Common myeloid progenitor, CD34-positive (primary cell): ENCODE results near the gene CCDC190.

Experiments used
- CTCF ChIA-PET: fragments of 350-600 bp; sonication (Branson Sonifier 250); formaldehyde crosslinking; loops from one replicate; lab custom pipeline; 2021; ENCODE audit warnings: antibody characterized with exemption; lab: Charles Lee
- POLR2A ChIA-PET: fragments of 350-600 bp; sonication (Branson Sonifier 250); formaldehyde crosslinking; loops from one replicate; lab custom pipeline; 2021; ENCODE audit warnings: antibody characterized with exemption; lab: Charles Lee
- DNase-seq, 3 donors: peaks; one replicate each; pipeline versions ENCODE4 v3.0.0 to v3.0.0-alpha.2; 2013
- H3K27ac ChIP-seq, 2 experiments: 1 replicate in 1 of 2; 2 replicates in 1 of 2; pipeline ENCODE4 v1.7.0; 2013; ENCODE audit warnings: inconsistent platforms in 2 of 2, low read length in 2 of 2, mild to moderate bottlenecking in 2 of 2, low read depth in 1 of 2, moderate library complexity in 1 of 2; ENCODE audit not compliant: severe bottlenecking in 2 of 2, insufficient read depth in 1 of 2, poor library complexity in 1 of 2
- H3K27me3 ChIP-seq, 5 experiments: replicated peaks in 2 of 5; 1 replicate in 3 of 5; 2 replicates in 2 of 5; pipeline versions ENCODE4 v1.6.1 to v1.7.0; 2013; ENCODE audit warnings: low read length in 4 of 5, mild to moderate bottlenecking in 2 of 5, moderate library complexity in 2 of 5, inconsistent platforms in 1 of 5; ENCODE audit not compliant: insufficient read depth in 5 of 5, control insufficient read depth in 4 of 5
- H3K36me3 ChIP-seq, 4 experiments: 1 replicate in 2 of 4; 2 replicates in 2 of 4; pipeline versions ENCODE4 v1.6.1 to v1.7.0; 2013; ENCODE audit warnings: low read length in 3 of 4, control low read depth in 1 of 4, mild to moderate bottlenecking in 1 of 4; ENCODE audit not compliant: control insufficient read depth in 4 of 4, insufficient read depth in 4 of 4
- H3K4me1 ChIP-seq, 4 experiments: 1 replicate in 3 of 4; 2 replicates in 1 of 4; pipeline versions ENCODE4 v1.6.1 to v1.7.1; 2013; ENCODE audit warnings: low read length in 3 of 4, mild to moderate bottlenecking in 3 of 4, control low read depth in 1 of 4, inconsistent platforms in 1 of 4, moderate library complexity in 1 of 4; ENCODE audit not compliant: control insufficient read depth in 4 of 4, insufficient read depth in 4 of 4; ENCODE audit errors: control extremely low read depth in 1 of 4
- H3K4me3 ChIP-seq, 7 experiments: 1 replicate in 4 of 7; 2 replicates in 3 of 7; pipeline versions ENCODE4 v1.5.1 to v1.7.0; 2013; ENCODE audit warnings: mild to moderate bottlenecking in 7 of 7, low read length in 6 of 7, moderate library complexity in 6 of 7, inconsistent platforms in 2 of 7, low read depth in 2 of 7, control low read depth in 1 of 7; ENCODE audit not compliant: insufficient read depth in 4 of 7, control insufficient read depth in 1 of 7; ENCODE audit errors: extremely low read depth in 1 of 7
- H3K9me3 ChIP-seq, 5 experiments: 1 replicate in 4 of 5; 2 replicates in 1 of 5; pipeline versions ENCODE4 v1.6.1 to v1.7.1; 2013; ENCODE audit warnings: low read length in 4 of 5, mild to moderate bottlenecking in 2 of 5, inconsistent platforms in 1 of 5, low read depth in 1 of 5, moderate library complexity in 1 of 5; ENCODE audit not compliant: control insufficient read depth in 4 of 5, insufficient read depth in 2 of 5; ENCODE audit errors: control extremely low read depth in 1 of 5
- WGBS: methylation state at CpG from one replicate; pipeline ENCODE4 v1.1.5; 2013; ENCODE audit not compliant: insufficient coverage; 5-methylcytosine and 5-hydroxymethylcytosine counted together

The CCDC190 gene

DNA sequence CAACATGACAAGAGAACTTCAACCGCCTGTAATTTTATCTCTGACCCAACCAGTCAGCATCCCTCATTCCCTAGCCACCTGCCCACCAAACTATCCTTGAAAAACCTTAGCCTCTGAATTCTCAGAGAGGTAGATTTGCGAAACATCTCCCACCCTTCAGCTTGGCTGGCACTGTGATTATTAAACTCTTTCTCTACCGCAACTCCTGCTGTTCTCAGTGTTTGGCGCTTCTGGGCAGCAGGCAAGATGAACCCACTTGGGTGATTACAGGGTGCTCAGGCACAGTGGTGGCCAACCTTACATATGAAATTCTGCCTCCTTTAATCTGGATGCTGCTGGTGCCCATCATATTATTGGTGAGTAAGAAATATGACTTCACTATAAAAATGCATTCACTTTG is 22.1 kb downstream of the CCDC190 start:
- 78% methylated on average over 4 of the region's 4 CpGs for WGBS
- H3K9me3 ChIP-seq, result peaks cover 0 to 14% (median 6%) of the 10 kb centered on the region in 5 experiments
- DNase-seq, result no peak
- no peaks in the 10 kb centered on the region for H3K4me1 ChIP-seq
- no peak overlapping the region for H3K4me3 ChIP-seq
- no peak overlapping the region for H3K27ac ChIP-seq
- ChIA-PET POLR2A (no interaction called here), CTCF (no interaction called here)
- H3K36me3 ChIP-seq, result no peaks in the 10 kb centered on the region
- peaks cover 0 to 4% (median 0%) of the 10 kb centered on the region in 5 experiments for H3K27me3 ChIP-seq

DNA sequence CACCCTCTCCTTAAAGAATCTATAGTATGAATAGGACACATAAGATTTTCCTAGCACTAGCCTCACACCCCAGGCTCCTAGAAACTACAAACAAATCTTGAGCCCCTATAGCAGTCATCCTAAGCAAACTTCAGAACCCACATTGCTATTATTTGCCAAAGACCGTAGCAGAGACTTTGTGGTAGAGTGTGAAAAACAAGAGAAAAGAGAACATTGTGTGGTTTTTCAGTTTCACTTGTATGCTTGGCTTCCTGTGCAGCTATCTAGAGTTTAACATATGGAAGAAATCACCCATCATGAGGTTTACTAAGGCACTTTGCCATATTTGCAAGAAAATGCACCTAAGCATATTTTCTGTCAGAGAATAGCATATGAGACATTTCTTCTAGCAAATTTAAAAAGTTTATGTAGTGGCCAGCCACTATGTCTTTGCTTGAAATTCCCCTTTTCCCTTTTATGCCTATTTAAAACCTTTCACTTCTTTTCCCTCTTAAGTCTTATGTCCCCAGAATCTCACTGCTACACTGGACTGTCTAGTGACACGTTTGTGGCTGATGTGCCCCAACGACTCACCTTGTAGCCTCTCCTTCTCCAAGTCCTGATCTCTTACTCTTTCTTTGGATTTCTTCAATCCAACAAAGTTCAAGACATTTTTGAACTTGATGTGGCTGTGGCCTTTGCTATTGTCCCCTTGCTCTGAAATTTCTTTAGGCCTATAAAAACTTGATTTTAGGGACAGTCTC is 25.6 kb downstream of the CCDC190 start:
- H3K9me3 ChIP-seq, result peaks cover 0 to 14% (median 6%) of the 10 kb centered on the region in 5 experiments
- no peak overlapping the region for H3K27ac ChIP-seq
- no peaks in the 10 kb centered on the region for H3K36me3 ChIP-seq
- DNase-seq, result no peak
- 86% methylated on average over 2 of the region's 3 CpGs for WGBS
- ChIA-PET POLR2A (no interaction called here), CTCF (no interaction called here)
- H3K27me3 ChIP-seq, result peaks cover 0 to 2% (median 0%) of the 10 kb centered on the region in 5 experiments
- no peaks in the 10 kb centered on the region for H3K4me1 ChIP-seq
- no peak overlapping the region for H3K4me3 ChIP-seq

DNA sequence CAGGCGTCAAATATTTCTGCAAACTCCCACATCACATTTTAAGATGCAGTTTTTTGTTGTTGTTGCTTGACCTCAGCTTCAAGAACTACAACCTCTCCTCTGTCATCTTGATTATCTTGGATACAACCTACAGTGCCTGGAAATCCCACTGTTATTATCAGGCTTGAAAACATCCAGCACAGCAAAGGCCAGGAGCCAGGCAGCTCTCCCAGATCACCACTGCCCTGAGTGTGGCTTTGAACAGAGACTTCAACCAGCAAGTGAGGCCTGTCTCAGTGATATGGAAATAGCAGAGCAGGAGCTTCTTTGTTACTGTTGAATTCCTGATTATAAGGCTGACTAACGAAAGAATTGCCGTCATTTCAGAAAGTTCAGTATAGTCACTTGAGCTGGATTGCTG is 28.5 kb downstream of the CCDC190 start:
- Histone ChIP-seq H3K27me3 (peaks cover 0 to 2% (median 0%) of the 10 kb centered on the region in 5 experiments), H3K4me1 (no peaks in the 10 kb centered on the region), H3K4me3 (no peak overlapping the region), H3K27ac (no peak overlapping the region), H3K36me3 (no peaks in the 10 kb centered on the region), H3K9me3 (no peaks in the 10 kb centered on the region)
- WGBS, result 100% methylated on average over 2 of the region's 3 CpGs
- CTCF ChIA-PET, result interaction anchor here (1.5 kb wide), 1 partner anchor 16 kb away, joined by 3 read pairs; no protein-coding TSS in a partner anchor
- POLR2A ChIA-PET, result interaction anchor here (0.6 kb wide), 1 partner anchor 646 kb away, joined by 3 read pairs; no protein-coding TSS in a partner anchor
- DNase-seq, result no peak

DNA sequence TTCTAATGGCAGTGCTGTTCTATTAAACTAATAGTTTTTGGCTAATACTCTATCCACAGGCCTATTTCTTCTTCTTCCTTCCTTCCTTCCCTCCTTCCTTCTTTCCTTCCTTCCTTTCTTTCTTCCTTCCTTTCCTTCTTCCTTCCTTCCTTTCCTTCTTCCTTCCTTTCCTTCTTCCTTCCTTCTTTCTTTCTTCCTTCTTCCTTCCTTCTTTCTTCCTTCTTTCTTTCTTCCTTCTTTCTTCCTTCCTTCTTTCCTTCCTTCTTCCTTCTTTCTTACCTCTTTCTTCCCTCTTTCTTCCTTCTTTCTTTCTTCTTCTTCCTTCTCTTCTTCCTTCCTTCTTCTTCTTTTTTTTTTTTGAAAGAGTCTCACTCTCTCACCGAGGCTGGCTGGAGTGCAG is 31.7 kb downstream of the CCDC190 start:
- no peaks in the 10 kb centered on the region for H3K4me1 ChIP-seq
- H3K36me3 ChIP-seq, result no peaks in the 10 kb centered on the region
- H3K27ac ChIP-seq, result no peak overlapping the region
- peaks cover 0 to 9% (median 4%) of the 10 kb centered on the region in 5 experiments for H3K27me3 ChIP-seq
- CTCF ChIA-PET, result no interaction called here
- H3K9me3 ChIP-seq, result no peaks in the 10 kb centered on the region
- no peak for DNase-seq
- no peak overlapping the region for H3K4me3 ChIP-seq
- no CpG with 5 or more reads among the region's 1 CpG for WGBS
- POLR2A ChIA-PET, result no interaction called here

DNA sequence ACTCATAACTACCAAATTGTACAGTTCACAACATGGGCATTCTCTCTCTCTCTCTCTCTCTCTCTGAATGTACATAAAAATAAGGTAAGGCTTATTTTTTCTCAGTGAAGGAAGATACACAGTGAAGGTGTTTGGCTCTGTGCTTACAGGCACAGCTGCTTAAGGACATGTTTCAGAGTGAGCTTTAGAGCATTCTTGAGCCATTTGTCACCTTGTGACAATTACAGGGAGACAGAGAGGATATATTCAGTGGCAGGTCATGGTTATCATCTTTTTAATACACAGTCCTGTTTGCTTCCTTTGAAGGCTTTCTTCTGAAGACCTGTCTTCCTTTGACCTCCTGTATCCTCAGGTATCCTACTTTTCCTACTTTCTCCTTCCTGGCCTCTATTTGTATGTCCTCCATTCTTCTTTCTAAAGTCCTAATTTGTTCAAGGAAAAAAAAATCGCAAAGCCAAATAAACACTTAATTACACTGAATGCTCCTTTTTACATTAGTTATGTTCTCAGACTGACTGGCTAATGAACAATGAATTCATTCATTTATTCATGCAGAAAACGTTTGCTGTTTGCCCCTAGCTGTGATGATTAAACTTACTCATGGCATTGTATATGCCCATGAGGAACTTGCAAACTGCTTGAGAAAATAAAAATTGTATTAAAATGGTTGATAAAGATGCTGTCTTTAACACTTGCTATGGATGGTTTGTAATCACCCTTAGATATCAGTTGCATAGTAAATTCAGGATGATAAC is 37.0 kb downstream of the CCDC190 start:
- Histone ChIP-seq H3K27ac (no peak overlapping the region), H3K27me3 (peaks cover 7 to 42% (median 18%) of the 10 kb centered on the region in 5 experiments), H3K4me3 (no peak overlapping the region), H3K9me3 (no peaks in the 10 kb centered on the region), H3K36me3 (no peaks in the 10 kb centered on the region), H3K4me1 (peaks cover 0 to 10% (median 8%) of the 10 kb centered on the region in 4 experiments)
- DNase-seq, result no peak
- ChIA-PET POLR2A (interaction anchor here (0.6 kb wide), 1 partner anchor 398 kb away, joined by 3 read pairs; no protein-coding TSS in a partner anchor), CTCF (no interaction called here)
- WGBS, result 90% methylated on average over 2 of the region's 2 CpGs

DNA sequence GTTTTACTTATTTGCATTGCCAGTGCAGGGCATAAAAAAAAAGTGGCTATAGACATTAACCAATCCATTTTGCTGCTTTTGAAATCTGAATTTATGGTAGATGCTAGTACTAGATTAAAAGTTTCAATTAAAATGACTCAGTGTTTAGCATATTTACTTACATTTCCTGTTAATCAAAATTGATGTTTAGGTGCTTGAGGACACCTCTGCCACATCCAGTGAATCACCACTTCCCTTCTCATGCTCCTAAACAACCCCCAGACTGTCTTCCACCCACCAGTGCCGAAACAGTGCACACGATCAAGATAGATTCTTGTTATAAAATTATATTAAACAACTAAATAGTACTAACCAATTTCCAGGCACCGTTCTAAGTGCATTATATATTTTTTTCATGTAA is 37.7 kb downstream of the CCDC190 start:
- no CpG with 5 or more reads among the region's 3 CpGs for WGBS
- ChIA-PET POLR2A (interaction anchor here (0.6 kb wide), 1 partner anchor 398 kb away, joined by 3 read pairs; no protein-coding TSS in a partner anchor), CTCF (interaction anchor here (0.7 to 1.0 kb wide), 2 partner anchors 25 to 36 kb away, joined by 3 to 4 read pairs; no protein-coding TSS in a partner anchor)

More for the DNA sequence above, 37.7 kb downstream of the CCDC190 start:
- H3K9me3 ChIP-seq, result no peaks in the 10 kb centered on the region
- H3K27ac ChIP-seq, result no peak overlapping the region
- no peaks in the 10 kb centered on the region for H3K36me3 ChIP-seq
- peaks cover 7 to 42% (median 18%) of the 10 kb centered on the region in 5 experiments for H3K27me3 ChIP-seq
- DNase-seq, result peak in 1 of 3 donors; percentile 30
- H3K4me3 ChIP-seq, result no peak overlapping the region
- H3K4me1 ChIP-seq, result peaks cover 0 to 10% (median 8%) of the 10 kb centered on the region in 4 experiments
